Loucy (cell line): ENCODE data around the gene SORCS2.

ENCODE experiments used
- CTCF ChIP-seq: fragments of 200-600 bp; sonication (generic); conservative IDR thresholded peaks from 2 replicates; pipeline ENCODE4 v1.5.1; 2014; ENCODE audit warnings: mild to moderate bottlenecking, antibody characterized with exemption, low read length
- EZH2phosphoT487 ChIP-seq: fragments of 200-600 bp; IDR thresholded peaks from 2 replicates; pipeline ENCODE4 v1.6.1; 2018; ENCODE audit warnings: antibody characterized with exemption, mild to moderate bottlenecking, moderate library complexity, borderline replicate concordance

DNA sequence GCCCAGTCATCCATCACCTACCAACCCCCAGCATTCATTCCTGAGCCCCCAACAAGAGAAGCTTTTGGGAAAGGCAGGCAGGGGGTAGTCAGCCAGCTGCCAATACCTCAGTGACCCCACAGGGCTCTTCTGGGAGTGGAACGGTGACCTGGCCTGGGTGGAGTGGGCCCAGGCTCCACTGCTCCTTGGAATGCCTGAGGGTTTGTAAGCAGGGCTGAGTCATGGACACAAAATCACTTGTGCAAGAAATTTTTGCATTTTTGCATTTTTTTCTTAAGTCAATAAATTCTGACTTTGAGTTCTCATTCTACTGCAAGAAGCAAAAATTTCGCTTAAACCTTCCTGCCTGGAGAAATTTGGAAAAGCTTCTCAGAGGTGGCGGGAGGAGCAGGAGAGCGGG lies 18.5 kb downstream of the SORCS2 start:
- TF ChIP-seq CTCF, result no peak
- TF ChIP-seq EZH2phosphoT487, result no peak
